RWPE1 (cell line): Measurements from ENCODE around the gene VTI1A.

Experiments
- CTCF ChIA-PET: fragments of 350-600 bp; sonication (Branson Sonifier 250); formaldehyde crosslinking; extraction: SDS; loops from one replicate; lab custom pipeline; 2021; lab: Yijun Ruan, JAX
- POLR2A ChIA-PET: fragments of 400-600 bp; formaldehyde crosslinking; extraction: SDS; loops from one replicate; lab custom pipeline; 2020; ENCODE audit warnings: antibody characterized with exemption; ENCODE audit not compliant: low non-redundant PET; lab: Yijun Ruan, JAX
- DNase-seq: peaks from one replicate; pipeline ENCODE4 v3.0.0; 2012; ENCODE audit warnings: low spot score
- H3K27ac ChIP-seq: fragments of 450-650 bp; 2 replicates; pipeline ENCODE4 v1.5.1; 2017
- CTCF ChIP-seq: fragments of 450-650 bp; conservative IDR thresholded peaks from 2 replicates; pipeline ENCODE4 v1.5.1; 2017; ENCODE audit warnings: low read depth, mild to moderate bottlenecking

VTI1A gene

DNA sequence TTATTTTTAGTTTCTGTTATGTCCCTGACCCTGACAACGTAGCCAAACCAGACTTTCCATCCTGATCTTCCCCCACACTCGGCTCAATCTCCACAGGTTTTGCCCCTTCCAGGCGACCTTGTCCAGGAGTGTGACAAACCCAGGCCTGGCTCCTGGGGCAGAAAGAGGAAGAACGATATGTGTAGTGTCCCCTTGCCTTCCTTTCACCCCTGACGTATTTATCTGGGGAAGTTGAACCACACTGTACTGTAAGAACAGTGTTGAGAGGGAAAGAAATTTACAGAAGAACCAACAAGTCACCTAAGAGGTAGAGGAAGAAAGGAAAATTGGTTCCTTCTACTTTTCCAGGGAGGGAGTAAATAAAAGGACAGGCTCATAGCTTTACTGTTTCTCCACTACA lies 158.0 kb downstream of the VTI1A start:
- TF ChIP-seq CTCF = no peak
- ChIA-PET CTCF (interaction anchor here (0.5 to 0.9 kb wide), 2 partner anchors 58 to 105 kb away, joined by 3 to 5 read pairs; no protein-coding TSS in a partner anchor), POLR2A (no interaction called here)
- DNase-seq = no peak
- H3K27ac ChIP-seq = no peak overlapping the region

- DNase-seq = no peak
- no peak for TF ChIP-seq CTCF
- H3K27ac ChIP-seq = no peak overlapping the region
- ChIA-PET CTCF (interaction anchor here (0.6 kb wide), 2 partner anchors 42 to 194 kb away, joined by 3 to 4 read pairs; no protein-coding TSS in a partner anchor), POLR2A (no interaction called here)
Observed at GRCh38 chr10:112607506-112607905, 160.5 kb downstream of the VTI1A start.

GRCh38 chr10:112613620-112614019 lies 166.6 kb downstream of the VTI1A start:
- ChIA-PET POLR2A (no interaction called here), CTCF (no interaction called here)
- H3K27ac ChIP-seq = no peak overlapping the region
- no peak for DNase-seq
- TF ChIP-seq CTCF = no peak

GRCh38 chr10:112614072-112614471 lies 167.1 kb downstream of the VTI1A start:
- ChIA-PET CTCF (no interaction called here), POLR2A (no interaction called here)
- TF ChIP-seq CTCF = no peak

DNA sequence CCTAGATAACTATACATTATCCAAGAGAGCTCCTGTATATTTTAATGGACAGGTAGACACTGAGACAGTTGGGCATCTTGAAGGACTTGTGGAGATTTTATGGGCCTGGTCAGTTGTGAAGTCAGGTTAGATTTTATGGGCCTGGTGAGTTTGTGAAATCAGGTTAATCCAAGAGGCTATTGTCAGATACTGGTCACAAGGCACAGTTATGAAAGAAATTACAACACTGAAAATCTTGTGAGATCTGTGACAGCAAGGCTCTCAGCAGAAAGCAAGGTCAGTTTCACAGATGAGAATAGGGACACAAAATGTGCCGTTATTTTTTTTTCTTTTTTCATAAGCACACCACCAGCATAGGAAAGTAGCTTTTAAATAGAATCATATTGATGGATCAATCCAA lies 167.6 kb downstream of the VTI1A start:
- H3K27ac ChIP-seq = no peak overlapping the region
- no peak for DNase-seq
- POLR2A ChIA-PET = no interaction called here
- CTCF ChIA-PET = no interaction called here
- TF ChIP-seq CTCF = no peak

More at GRCh38 chr10:112614072-112614471, 167.1 kb downstream of the VTI1A start:
- no peak overlapping the region for H3K27ac ChIP-seq
- no peak for DNase-seq

- ChIA-PET CTCF (no interaction called here), POLR2A (no interaction called here)
- DNase-seq = peak; percentile 17
- no peak overlapping the region for H3K27ac ChIP-seq
- TF ChIP-seq CTCF = no peak
Observed at GRCh38 chr10:112615269-112615668, 168.3 kb downstream of the VTI1A start.
